HG02623 (cell line): ENCODE data around the gene RPL37A.

Experiments
- ATAC-seq: cut with Tn5 transposase; IDR thresholded peaks from one replicate; pipeline ENCODE4 v1.9.1; 2021; ENCODE audit warnings: moderate library complexity; ENCODE audit not compliant: unreplicated experiment

Gene RPL37A

DNA sequence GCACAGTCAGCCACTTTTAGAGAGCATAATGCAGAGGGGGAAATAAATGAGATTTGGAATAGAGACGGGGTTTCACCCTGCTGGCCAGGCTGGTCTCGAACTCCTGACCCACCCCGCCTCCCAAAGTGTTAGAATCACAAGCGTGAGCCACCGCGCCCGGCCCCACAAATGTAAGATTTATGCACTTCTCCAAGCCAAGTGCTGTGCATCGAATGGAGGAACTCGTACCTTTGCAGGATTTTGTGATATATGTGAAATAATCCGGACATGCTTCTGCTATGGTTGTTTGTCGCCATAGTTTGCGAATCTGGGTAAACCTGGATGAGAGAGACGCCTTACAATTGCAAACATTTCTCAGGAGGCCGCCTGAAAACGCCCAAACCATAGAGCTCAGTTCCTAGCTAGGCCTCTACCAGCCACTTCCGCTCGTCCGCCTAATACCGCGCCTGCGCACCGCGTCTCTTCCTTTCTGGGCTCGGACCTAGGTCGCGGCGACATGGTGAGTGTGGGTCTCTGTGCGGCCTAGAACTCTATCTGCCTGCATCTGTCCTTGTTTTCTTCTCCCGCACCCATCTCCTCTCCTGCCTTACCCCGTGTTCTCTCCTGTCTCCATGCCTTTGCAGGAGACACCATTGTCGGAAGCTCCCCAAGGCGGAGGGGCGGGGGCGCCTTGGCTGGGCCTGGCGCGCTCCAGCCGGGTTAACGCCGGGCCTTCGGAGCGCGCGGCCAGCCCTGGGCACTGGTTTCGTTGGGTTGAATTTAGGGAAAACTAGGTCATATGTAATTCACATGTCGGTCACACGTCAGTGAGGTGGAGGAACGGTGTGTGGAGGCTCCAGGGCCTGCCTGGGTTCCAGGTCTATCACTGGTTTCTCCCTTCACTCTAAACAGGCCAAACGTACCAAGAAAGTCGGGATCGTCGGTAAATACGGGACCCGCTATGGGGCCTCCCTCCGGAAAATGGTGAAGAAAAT is at the start of gene RPL37A:
RPL37A (plus strand) TSS at position 466 of the 974 bp plus-strand sequence; CDS start at position 497, 31 bp downstream.
- peak; percentile 85 for ATAC-seq

DNA sequence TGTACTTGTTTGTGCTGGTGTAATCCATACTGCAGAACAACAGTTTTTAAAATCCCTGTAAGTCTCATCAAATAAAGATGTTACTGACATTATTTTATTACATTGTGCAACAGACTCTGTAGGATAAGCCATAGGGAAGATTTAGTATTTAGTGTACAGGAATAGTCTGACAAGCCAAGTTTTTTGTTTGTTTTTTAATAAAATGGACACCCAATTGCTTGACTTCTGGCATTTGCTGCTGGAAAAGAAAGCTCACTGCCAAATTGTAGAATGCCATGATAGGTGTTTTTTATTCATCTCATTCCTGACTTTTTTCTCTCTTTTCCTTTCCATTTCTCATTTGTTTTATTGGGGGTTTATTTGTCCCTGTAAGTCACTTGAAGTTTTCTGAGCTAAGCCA is 48.3 kb upstream of the RPL37A start:
- no peak for ATAC-seq

DNA sequence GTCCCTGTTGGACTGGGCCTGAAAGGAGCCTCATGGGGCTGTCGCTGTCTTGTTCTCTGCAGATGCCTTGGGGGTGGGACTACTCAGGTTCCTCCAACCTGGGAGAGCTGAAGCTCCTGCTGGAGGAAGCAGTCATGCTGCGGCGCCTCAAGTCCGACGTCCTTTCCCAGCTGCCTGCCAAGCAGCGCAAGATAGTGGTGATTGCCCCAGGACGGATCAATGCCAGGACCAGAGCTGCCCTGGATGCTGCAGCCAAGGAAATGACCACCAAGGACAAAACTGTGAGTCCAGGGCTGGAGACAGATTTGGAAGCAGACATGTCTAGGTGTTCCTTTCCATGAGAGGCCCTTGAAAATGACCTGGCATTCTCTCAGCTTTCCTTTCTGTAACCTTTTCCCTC is 47.9 kb upstream of the RPL37A start:
- no peak for ATAC-seq

DNA sequence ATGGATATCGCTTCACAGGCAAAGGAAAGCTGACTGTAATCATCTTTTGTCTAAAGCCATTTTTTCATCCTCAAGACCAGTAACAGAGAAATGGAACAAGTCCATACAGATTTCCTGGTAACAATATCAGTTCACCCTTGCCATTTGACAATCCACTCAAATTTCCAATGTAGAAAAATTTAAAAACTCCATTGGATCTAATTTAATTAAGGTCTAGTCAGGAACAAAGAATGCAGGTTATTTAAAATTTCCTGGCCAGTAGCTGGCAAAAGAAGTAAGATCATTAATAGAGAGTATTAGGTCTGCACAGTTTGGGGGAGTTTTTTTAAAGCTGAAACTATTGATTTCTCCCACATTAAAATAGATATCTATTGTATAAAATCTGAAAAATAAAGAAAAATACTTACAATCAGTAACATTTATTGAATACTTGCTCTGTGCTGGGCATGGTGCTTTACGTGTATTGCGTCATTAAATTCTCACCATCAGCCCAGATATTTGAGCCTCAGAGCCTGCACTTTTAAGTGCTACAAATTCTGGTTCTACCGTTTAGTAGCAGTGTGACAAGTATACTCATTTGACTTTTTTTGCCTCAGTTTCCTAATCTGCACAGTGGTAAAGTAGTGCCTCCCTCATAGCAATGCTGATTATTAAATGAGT is 44.6 kb upstream of the RPL37A start:
- ATAC-seq = no peak

DNA sequence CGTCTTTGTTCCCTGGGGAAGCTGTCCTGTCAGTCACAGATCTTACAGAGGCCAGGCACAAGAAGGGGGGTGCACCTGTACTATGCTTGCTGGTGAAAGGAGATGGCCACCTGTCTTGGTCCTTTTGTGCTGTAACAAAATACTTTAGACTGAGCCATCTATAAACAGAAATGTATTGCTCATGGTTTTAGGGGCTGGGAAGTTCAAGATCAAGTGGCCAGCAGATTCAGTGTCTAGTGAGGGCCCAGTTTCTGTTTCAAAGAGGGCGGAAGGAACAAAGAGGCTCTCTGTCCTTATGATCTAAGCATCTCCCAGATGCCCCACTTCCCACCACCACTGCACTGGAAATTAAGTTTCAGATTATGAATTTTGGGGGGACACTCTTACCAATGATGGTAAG is 35.5 kb upstream of the RPL37A start:
- no peak for ATAC-seq

DNA sequence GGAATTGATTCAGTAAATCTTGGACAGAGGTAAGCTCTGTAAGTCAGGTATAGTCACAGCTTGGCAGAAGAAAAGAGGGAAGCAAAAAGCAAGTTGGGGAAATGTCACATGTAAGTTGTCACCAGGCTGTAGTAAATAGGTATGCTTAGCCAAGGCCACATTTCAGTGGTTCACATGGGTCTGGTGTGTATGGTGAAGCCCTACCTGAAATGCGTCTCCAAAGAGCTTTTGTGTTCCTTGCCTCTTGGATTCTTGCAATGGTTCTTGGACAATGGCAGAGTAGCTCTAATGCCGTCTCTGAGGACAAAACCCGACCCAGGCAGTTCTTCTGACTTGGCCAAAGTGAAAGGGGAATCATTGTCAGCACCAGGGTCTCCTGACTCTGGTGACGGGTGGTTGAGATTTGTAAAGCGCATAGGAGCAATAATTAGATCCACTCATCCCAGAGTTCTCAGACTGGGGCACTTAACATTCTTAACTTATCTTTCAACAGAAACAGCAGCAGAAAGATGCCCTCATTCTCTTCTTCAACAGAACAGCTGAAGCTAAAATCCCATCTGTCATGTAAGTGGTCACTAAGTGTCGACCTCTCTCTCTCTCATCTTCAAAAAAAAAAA is 34.4 kb upstream of the RPL37A start:
- ATAC-seq = no peak

DNA sequence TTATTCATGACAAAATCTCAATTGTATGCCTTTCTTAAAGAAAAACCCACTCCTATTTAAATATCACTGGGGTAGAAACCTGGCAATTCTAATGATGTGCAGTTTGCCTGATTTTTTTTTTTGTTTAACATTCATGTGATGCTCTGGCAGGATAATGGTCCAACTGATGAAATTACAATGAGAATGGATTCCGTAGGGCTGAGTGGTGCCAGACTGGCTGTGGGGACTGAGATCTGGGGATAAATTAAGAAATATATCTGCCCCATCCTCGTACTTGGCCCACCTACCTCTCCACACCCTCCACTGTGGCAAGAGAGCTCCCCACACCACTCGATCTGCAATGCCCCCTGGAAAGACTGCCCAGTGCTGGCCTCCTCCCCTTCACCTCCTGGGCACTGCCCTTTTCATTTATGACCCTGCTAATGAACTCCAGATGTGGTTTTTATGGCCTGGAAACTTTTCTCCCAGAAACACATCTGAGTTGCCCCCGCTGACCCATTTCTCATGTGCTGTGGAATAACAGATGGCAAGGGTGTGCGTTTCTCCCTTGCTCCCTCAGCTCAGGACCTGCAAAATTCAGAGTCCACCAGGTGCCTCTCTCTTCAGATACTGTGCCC is 33.0 kb upstream of the RPL37A start:
- ATAC-seq = no peak

DNA sequence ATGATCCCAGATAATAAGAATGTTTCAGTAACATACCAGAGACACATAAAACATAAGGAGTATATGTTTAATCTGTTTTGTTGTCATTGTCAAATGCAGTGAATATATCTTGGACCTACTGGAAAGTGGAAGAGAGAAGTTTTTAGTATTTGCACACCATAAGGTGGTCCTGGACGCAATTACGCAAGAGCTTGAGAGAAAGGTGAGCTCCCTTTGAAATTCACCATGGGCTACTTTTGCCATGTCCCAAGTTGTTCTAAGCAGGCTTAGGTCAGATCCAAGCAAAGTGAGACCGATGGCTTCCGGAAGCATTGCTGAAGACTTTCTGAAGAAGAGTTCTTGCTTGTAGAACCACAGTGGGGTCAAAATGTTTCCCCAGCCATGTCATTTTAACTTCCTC is 30.8 kb upstream of the RPL37A start:
- no peak for ATAC-seq

DNA sequence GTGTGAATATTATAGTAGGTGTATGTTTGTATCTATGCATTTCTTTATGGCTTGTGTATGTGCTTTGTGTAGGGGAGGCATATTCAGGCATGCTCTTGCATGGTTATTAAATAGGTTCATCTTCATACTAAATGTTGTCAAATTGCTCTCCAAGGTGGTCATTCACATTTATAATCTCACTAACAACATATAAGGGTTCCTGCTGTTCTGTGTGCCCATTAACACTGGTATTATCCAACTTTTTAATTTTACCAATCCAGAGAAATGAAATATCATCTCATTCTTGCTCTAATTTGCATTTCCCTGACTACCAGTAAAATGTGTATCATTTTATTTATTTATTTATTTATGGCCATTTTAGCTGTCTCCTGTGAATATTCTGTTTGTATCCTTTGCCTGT is 29.0 kb upstream of the RPL37A start:
- no peak for ATAC-seq

DNA sequence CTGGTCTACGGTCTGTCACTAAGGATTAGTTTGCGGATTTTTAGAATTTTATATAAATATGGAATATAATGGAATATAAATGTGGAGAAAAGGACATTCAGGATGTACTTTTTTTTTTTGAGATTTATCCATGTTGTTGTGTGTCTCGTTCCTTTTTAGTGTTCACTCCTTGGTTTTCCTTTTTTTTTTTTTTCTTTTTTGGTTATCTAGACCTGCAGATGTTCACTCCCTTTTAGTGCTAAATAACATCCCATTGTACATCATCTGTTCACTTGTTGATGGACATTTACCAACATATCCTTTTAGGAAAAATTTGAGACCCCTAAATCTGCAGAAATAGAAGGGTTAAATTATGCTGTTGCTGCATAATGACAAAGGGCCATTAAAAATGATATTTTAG is 25.5 kb upstream of the RPL37A start:
- no peak for ATAC-seq

DNA sequence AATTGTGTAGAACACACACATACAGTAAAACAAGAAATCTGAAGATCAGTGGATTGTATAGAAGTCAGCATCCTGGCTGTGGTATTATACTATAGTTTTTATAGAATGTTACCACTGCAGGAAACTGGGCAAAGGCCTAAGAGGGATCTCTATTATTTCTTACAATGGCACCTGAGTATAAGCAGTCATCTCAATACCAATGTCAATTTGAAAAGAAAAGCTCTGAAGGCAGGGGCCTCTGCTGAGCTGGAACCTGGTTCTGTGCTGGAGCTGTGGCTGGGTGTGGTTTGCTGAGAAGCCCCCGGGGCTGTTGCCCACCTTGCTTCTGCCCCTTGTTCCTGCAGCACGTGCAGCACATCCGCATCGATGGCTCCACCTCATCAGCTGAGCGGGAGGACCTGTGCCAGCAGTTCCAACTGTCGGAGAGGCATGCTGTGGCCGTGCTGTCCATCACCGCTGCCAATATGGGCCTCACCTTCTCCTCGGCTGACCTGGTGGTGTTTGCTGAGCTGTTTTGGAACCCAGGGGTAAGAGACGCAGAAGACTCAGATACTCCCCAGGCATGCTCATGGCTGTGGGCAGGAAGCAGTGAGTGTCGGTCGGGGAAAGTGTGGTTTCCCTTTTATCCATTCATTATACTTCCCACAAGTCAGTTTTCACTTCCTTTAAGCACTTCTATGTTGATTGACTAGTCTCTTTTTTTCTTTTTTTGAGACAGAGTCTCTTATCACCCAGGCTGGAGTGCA is 23.5 kb upstream of the RPL37A start:
- peak; percentile 82 for ATAC-seq

DNA sequence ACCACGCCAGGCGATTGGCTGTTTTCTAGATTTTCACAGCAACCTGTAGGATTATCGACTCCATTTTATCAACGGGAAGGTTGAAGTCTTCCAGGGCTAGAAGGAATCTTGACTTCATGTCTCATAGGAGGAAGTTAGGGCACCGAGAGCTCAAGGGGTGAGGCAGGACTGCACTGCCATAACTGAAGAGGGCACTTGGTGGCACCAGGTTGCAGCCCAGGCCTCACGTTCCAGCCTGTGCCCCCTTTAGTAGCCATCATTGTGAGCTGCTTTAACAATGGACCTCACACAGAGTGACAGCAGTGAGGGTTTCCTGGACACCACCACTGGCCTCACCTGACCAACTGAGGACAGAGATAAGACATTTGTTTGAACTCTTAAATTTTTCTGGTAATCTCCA is 22.9 kb upstream of the RPL37A start:
- no peak for ATAC-seq

DNA sequence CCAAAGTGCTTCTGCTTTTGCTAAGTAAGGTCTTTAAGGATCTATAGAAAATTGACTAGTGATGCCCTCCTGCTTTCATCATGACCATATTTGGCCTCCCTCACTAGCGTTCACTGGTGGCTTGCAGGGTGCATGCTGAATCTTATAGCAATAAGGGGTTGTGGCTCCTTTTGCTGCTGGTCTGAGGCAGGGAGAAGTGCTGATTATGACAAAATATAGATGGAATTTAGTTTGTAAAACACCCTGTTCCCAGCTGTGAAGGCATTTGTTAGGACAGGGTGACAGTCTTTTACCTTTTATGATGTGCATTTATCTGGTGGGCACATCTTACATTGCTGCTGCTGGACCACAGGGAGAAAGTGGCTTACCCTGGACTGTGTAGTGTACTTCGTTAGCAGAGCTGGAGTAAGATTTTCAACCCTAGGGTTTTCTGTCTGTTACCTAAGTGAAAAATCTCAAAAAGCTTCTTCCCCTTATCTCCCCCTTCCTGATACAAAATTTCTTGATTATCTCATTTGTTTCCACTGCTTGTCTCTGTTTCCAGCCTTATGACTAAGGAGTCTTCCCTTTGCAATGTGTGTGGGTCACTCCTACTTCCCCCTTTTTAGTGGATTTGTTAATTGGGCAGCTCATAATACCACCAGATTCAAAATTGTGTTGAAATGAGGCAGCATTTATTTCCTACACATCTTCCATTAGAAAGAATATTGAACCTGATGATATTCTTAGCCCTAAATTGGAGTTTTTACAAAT is 21.2 kb upstream of the RPL37A start:
- ATAC-seq = no peak

DNA sequence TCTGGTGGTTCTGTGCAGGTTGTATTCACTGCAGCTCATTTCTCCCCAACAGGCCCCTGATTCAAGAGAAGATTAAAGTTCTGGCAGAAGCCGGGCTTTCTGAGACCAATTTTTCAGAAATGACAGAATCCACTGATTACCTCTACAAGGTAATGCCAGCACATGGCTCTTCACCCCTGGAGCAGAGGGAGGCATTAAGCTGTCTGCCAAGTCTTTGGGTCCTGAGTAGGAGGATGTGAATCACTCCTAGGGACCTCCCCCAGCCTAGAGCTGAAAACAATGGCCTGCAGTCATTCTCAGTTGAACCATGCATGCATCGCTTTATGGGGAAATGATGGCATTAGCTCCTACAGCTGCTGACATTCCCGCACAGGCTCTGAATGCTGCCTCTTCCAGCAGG is 20.5 kb upstream of the RPL37A start:
- ATAC-seq = no peak

DNA sequence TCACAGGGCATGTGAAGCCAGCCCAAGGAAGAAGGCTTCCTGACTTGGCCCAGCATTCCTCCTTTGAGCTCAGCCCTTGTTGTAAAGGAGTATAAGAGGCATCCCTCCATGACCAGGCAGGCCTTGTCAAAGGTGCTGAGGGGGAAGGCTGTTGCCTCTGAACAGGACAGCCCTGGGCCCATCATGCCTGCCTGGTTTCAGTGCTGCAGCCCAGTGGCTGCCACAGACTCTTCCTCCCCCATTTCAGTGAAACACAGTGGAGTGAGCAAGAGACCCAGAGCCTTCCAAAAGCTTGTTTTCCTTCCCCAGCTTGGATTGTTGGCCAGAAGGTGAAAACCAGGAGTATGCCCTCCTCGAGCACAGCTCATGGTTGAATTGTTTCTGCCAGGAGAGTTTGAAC is 19.9 kb upstream of the RPL37A start:
- ATAC-seq = no peak

DNA sequence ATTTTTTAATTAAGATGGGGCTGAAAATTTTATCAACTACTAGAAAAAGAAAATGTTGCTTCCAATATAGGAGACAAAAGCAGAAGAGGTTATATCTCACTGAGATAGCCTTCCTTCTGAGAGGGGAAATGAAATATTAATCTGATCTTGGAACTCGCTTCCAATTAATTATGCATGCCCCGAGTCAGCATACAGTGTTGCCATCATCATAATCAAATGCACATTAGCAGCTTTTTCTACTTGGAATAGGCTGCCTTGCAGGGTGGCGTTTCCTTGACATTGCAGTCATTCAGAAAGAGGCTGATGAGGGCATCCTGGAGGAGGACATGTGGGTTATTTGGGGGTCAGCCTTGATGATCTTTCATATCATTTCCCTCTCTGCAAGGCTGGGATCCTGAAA is 18.4 kb upstream of the RPL37A start:
- no peak for ATAC-seq

DNA sequence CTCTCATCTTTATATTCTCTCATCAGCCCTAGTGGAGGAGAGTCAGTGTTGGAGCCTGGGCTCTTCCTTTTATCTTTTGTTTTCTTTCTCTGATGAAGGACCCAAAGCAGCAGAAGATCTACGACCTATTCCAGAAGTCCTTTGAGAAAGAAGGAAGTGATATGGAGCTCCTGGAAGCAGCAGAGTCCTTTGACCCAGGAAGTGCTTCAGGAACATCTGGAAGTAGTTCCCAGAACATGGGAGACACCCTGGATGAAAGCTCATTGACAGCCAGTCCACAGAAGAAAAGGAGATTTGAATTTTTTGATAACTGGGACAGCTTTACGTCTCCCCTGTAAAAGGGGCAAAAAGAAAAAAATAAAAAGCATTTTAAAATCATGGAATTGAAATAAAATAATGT is 16.0 kb upstream of the RPL37A start:
- ATAC-seq = no peak

DNA sequence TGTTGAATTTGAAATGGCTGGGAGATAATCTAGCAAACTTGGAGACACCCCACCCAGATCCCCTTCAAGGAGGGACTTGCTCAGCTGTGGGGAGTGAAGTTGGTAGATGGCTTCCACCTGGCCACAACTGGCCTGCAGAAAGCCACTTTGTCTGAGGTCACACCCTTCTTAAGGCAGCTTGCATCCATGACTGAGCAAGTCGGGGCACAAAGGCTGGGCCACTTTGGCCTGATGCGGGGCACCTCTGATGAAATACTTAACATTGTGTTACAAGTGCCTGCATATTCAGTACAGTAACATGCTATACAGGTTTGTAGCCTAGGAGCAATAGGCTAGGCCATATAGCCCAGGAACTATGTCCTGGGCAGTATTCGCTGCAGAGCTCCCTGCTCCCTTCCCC is 13.4 kb upstream of the RPL37A start:
- ATAC-seq = no peak

DNA sequence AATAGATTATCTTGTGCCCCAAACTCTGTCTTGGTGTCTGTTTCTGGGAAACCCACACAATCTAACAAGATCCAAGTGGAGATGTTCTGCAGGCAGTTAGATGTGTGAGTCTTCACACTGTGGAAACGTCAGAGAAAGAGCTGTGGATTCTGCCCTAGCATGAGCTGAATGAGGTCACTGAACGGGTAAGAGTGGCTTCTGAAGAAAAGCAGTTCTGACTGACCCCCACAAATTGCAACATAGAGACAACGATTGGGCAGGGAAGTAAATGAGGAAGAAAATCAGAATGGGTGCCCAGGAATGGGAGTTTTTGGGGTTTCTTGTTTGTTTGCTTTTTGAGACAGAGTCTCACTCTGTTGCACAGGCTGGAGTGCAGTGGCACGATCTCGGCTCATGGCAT is 12.9 kb upstream of the RPL37A start:
- no peak for ATAC-seq

DNA sequence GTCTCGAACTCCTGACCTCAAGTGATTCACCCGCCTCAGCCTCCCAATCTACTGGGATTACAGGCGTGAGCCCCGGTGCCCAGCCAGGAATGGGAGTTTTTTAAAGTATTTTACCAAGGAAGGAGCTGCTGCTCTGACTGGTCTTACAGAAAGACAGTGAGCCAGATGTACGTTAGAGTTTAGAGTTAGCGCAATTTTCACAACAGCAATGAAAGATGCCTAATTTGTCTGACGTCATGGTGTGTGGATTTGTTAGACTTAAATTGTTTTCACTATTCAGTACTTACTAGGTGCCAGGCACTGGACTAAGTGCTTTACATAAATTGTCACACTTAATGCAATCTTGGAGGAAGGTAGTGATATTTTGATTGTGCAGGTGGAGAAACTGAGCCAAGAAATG is 12.4 kb upstream of the RPL37A start:
- ATAC-seq = no peak
